Stimulated activated CD8-positive, alpha-beta memory T cell treated with anti-CD3 and anti-CD28 coated beads, Interleukin-4, amount 100 ng/mL, for 24 hours (primary cell): ENCODE results near the gene WNT7A.
"Not testable (repeated sequence)": the region's sequence is repeated elsewhere in the genome, so short reads cannot be mapped to it uniquely, and the experiment has no call there.

Source experiments
- DNase-seq: peaks from one replicate; pipeline ENCODE4 v3.0.0-alpha.2; 2020; ENCODE audit warnings: low read depth

Gene WNT7A

DNA sequence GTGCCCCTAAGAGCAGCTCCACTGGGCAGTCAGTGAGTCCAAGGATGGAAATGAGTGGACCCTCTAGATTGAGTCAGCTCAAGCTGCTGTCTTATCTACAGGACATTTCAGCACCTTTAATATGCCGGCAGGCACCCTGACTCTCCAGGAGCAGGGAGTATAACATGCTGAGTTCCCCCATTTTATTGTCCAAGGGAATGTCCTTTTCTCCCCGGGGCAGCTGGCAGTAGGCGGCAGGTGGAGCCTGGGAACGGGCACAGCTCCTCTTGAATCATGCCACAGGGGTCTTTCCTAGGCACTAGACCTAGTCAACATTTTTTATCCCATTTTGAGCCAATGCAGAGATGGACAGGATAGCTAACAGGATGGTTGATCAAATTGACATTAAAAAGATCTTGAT lies 14.8 kb downstream of the WNT7A start:
- DNase-seq, result no peak

DNA sequence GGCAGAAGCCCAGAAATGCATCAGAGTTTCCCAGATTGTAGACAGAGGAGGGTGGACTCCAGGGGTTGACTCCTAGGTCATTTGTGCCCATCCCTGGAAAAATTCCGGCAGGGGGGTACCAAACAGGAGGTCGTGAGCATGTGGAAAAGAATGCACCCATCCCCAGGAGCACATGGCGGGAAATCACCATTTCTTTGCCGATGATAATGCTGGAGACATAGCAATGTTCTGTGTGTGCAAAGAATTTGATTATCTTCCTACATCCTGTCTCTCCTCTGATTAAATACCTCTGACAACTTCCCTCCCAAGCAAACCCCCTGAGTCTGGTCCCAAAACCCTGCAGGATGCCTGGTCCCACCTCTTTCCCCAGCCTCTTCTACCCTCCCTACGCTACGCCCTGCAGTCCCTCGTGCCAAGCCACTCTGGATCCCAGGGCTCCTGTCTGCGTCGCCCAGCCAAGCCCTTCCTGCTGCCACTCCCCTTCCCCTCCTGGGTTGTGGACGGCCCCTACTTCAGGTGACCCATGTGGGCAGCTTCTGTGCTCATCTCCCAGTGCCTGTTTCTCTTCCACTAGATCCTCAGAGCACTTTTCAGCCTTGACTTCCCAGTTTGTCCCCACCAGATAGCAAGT lies 15.8 kb downstream of the WNT7A start:
- DNase-seq, result no peak

- no peak for DNase-seq
Observed at GRCh38 chr3:13863382-13863952, 16.4 kb downstream of the WNT7A start.

DNA sequence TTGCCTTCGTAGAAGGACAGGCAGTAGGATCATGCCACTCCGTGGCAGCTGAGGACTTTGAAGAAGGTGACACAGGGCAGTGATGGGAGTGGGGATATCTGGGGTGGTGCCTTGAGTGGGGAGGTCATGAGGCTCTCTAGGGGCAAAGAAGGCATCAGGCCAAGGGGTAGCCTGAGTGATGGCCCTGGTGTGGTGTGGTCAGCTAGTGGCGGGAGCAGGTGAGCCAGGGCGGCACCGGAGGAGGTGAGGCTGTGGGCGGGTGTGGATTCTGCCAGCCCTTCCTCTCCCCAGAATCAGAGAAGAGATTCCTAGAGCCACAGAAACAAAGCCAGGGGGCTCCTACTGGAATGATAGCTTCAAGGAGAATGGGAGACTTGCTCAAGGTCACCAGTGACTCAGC lies 18.4 kb downstream of the WNT7A start:
- DNase-seq, result no peak

- no peak for DNase-seq
Observed at GRCh38 chr3:13860001-13860400, 19.9 kb downstream of the WNT7A start.

GRCh38 chr3:13858768-13859520 lies 20.9 kb downstream of the WNT7A start:
- DNase-seq, result no peak

GRCh38 chr3:13857702-13858380 lies 22.0 kb downstream of the WNT7A start:
- DNase-seq, result no peak

GRCh38 chr3:13856628-13857027 lies 23.2 kb downstream of the WNT7A start:
- DNase-seq, result not testable (repeated sequence)

DNA sequence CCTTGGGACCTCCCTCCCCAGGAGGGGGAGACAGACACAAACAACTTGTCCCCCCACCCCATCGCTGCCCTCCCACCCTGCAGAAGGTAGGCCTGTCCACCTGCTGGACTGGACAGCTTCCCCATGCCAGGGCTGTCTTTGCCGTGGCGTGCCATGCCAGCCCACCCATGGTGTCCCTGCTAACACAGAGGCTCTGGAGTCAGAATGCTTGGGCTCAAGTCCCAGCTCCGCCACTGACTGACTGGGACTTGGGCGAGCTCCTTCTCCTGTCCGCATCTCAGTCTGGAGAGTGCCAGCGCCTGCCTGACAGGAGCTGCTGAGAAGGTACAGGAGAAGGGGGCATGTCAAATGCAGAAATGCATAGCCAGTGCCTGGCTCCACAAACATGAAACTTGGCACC lies 23.9 kb downstream of the WNT7A start:
- DNase-seq, result no peak

DNA sequence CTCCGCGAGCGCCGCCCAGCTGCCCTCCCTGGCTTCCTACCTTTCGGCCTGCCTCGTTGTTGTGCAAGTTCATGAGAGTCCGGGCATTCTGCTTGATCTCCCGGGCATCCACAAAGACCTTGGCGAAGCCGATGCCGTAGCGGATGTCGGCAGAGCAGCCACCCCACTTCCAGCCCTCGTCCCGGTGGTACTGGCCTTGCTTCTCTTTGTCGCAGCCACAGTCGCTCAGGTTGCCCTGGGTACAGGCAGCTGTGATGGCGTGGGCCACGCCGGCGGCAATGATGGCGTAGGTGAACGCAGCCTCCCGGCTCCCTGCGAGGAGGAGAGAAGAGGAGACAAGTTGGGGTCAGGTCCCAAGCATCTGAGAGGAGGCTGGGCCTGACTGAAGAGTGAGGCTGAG lies 25.4 kb downstream of the WNT7A start:
- no peak for DNase-seq

GRCh38 chr3:13853978-13854296 lies 25.9 kb downstream of the WNT7A start:
- no peak for DNase-seq

GRCh38 chr3:13853256-13853977 lies 26.5 kb downstream of the WNT7A start:
- no peak for DNase-seq

GRCh38 chr3:13852638-13853009 lies 27.2 kb downstream of the WNT7A start:
- no peak for DNase-seq

GRCh38 chr3:13851997-13852637 lies 27.8 kb downstream of the WNT7A start:
- no peak for DNase-seq

DNA sequence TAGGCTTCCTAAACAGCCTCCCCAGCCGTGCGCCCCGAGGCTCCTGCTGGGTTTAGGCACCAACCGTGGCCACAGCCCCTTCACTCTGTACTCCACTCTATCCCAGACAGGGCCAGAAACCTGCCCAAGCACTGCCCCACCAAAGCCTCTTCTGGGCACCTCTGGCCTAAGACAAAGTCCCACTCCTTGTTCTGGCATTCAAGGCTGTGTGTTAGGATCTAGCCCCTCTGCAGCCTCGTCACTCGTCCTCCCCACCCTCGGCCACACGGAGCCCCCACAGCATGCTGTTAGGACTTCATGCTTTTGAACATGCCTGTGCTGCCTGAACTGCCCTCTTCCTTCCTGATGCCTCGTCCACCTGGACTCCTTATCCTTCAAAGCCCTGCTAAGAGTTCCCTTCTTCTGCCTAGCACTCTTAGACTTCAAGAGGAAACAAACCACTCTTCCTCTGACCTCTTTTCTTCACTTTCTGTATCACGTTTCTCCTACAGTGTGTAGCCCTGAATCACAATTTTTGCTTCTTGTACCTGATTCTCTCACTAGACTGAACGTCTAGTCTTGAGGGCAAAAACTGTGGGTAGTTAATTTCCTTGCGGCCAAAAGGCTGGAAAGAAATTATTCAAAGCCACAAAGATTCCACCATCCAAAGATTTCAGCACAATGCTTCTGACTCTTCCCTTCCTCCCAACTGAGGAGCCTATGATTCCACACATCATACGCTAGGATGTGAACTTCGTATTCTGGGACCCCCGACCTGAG lies 28.6 kb downstream of the WNT7A start:
- DNase-seq, result no peak

DNA sequence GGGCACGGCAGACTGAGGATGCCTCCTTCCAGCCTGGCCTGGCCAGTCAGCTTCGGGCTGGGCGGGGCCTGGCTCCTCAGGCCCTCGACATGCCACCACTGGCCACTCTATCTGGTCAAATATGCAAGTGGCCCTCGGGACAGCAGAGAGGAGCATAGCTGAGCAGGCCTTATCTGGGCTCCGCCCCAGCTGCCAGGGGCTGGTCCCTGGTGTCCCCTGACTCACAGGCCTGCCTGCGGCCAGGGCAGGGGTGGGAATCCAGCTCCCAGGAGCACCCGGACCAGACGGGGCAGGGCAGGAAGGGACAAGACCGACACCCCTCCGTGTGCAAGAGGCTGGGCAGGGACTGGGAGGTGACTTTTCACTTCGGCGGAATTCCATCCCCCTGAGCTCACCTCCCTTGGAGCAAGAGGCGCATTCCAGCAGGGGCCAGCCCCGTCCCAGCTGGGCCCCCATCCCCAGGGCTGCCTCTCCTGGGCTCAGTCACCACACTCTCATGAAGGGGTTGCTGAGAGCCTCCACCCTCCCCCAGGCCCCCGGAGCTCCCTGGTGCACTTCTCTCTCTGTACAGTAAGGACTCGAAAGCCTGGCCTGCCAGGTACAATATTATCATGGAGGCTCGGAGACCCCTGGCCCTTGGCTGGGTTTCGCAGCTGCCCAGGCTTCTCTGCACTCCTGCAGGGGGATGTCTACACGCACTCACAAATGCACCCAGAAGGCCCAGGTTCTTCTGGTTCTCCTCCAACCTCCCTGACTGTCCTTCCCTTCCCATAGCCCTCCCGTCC lies 29.5 kb downstream of the WNT7A start:
- DNase-seq, result no peak

GRCh38 chr3:13849018-13849417 lies 30.9 kb downstream of the WNT7A start:
- DNase-seq, result no peak

- DNase-seq, result no peak
Observed at GRCh38 chr3:13846716-13847570, 32.9 kb downstream of the WNT7A start.

GRCh38 chr3:13846238-13846637 lies 33.6 kb downstream of the WNT7A start:
- no peak for DNase-seq
